IgD-negative memory B cell (primary cell): ENCODE measurements around the gene COX6B1. TPM values are rescaled to one million over a fixed set of nuclear protein-coding genes. Genes with fewer than 3 reads are reported as not detected.

ENCODE experiments used
- H3K27ac Mint-ChIP-seq, 3 donors: one replicate each; pipeline ENCODE4 v1.8.0; 2020 to 2022; ENCODE audit warnings: mild to moderate bottlenecking in 3 of 3, mixed read lengths in 3 of 3, moderate library complexity in 1 of 3
- H3K27me3 Mint-ChIP-seq: one replicate; pipeline ENCODE4 v1.8.0; 2021; ENCODE audit warnings: mixed read lengths
- H3K36me3 Mint-ChIP-seq: one replicate; pipeline ENCODE4 v1.8.0; 2020; ENCODE audit warnings: mild to moderate bottlenecking, mixed read lengths
- H3K4me1 Mint-ChIP-seq, 3 donors: one replicate each; pipeline ENCODE4 v1.8.0; 2020 to 2022; ENCODE audit warnings: mixed read lengths in 3 of 3, mild to moderate bottlenecking in 1 of 3
- H3K4me3 Mint-ChIP-seq, 4 donors: one replicate each; pipeline ENCODE4 v1.8.0; 2020 to 2022; ENCODE audit warnings: mild to moderate bottlenecking in 4 of 4, mixed read lengths in 4 of 4, moderate library complexity in 3 of 4
- H3K9me3 Mint-ChIP-seq, 3 donors: one replicate each; pipeline ENCODE4 v1.8.0; 2020 to 2021; ENCODE audit warnings: mixed read lengths in 3 of 3, mild to moderate bottlenecking in 1 of 3
- polyA plus RNA-seq: library from polyadenylated mRNA; unstranded; fragments of 300-500 nt; fragmentation: Illumina TruSeq; gene quantifications from one replicate; pipeline ENCODE4 v1.2.3, GENCODE V29; 2021

COX6B1 gene
- polyA plus RNA-seq, 1 donor from 2014 or later = 814 TPM

GRCh38 chr19:35702223-35703012 lies 54.3 kb downstream of the COX6B1 start:
- peak overlapping the region; percentile 57 to 92 (median 69) for H3K27ac Mint-ChIP-seq
- no peaks in the 10 kb centered on the region for H3K9me3 Mint-ChIP-seq
- no peaks in the 10 kb centered on the region for H3K27me3 Mint-ChIP-seq
- H3K4me1 Mint-ChIP-seq = peaks cover 4 to 6% (median 5%) of the 10 kb centered on the region in 3 donors
- H3K36me3 Mint-ChIP-seq = no peaks in the 10 kb centered on the region
- H3K4me3 Mint-ChIP-seq = peak overlapping the region; percentile 90 to 99 (median 96)

GRCh38 chr19:35703343-35703742 lies 55.2 kb downstream of the COX6B1 start:
- Mint-ChIP-seq H3K4me3 (peak overlapping the region in 3 of 4 donors; percentile 90 to 99 (median 93)), H3K27ac (peak overlapping the region in 1 of 3 donors; percentile 57), H3K4me1 (peaks cover 4 to 6% (median 5%) of the 10 kb centered on the region in 3 donors), H3K9me3 (no peaks in the 10 kb centered on the region), H3K36me3 (no peaks in the 10 kb centered on the region), H3K27me3 (no peaks in the 10 kb centered on the region)

GRCh38 chr19:35704218-35704617 lies 56.1 kb downstream of the COX6B1 start, which contains the start of gene ZBTB32:
Gene ZBTB32 (plus strand): TSS chr19:35704558. CDS start chr19:35714627, 10,069 bp downstream.
- H3K9me3 Mint-ChIP-seq = no peaks in the 10 kb centered on the region
- peak within 1 kb of the TSS in 1 of 3 donors; percentile 57 for H3K27ac Mint-ChIP-seq
- peak within 1 kb of the TSS in 2 of 4 donors; percentile 55 to 64 for H3K4me3 Mint-ChIP-seq
- H3K36me3 Mint-ChIP-seq = no peaks in the 10 kb centered on the region
- no peaks in the 10 kb centered on the region for H3K27me3 Mint-ChIP-seq
- peaks cover 4 to 6% (median 5%) of the 10 kb centered on the region in 3 donors for H3K4me1 Mint-ChIP-seq

Other genes starting within 250 kb of the COX6B1 start
- not detected for gene FFAR2, start 200.1 kb upstream of the COX6B1 start, polyA plus RNA-seq
- gene KRTDAP, start 157.9 kb upstream of the COX6B1 start, polyA plus RNA-seq = not detected
- 1.1 TPM for gene DMKN, start 134.7 kb upstream of the COX6B1 start, polyA plus RNA-seq
- gene SBSN, start 120.0 kb upstream of the COX6B1 start, polyA plus RNA-seq = not detected
- gene GAPDHS, start 114.9 kb upstream of the COX6B1 start, polyA plus RNA-seq = not detected
- gene TMEM147, start 102.7 kb upstream of the COX6B1 start, polyA plus RNA-seq = 146 TPM
- gene ATP4A, start 84.7 kb upstream of the COX6B1 start, polyA plus RNA-seq = not detected
- gene PMIS2, start 62.1 kb upstream of the COX6B1 start, polyA plus RNA-seq = not detected
- 11.4 TPM for gene HAUS5, start 35.6 kb upstream of the COX6B1 start, polyA plus RNA-seq
- 76.5 TPM for gene RBM42, start 19.3 kb upstream of the COX6B1 start, polyA plus RNA-seq
- 0.50 TPM for gene ETV2, start 6.6 kb upstream of the COX6B1 start, polyA plus RNA-seq
- gene UPK1A, start 18.2 kb downstream of the COX6B1 start, polyA plus RNA-seq = not detected
- 31.6 TPM for gene ZBTB32, start 56.2 kb downstream of the COX6B1 start, polyA plus RNA-seq
- 2.7 TPM for gene KMT2B, start 69.7 kb downstream of the COX6B1 start, polyA plus RNA-seq
- 140 TPM for gene IGFLR1, start 94.1 kb downstream of the COX6B1 start, polyA plus RNA-seq
- gene U2AF1L4, start 97.1 kb downstream of the COX6B1 start, polyA plus RNA-seq = 74.8 TPM
- gene PSENEN, start 97.3 kb downstream of the COX6B1 start, polyA plus RNA-seq = 85.0 TPM
- gene LIN37, start 100.3 kb downstream of the COX6B1 start, polyA plus RNA-seq = 8.2 TPM
- gene HSPB6, start 108.7 kb downstream of the COX6B1 start, polyA plus RNA-seq = not detected
- 7.3 TPM for gene PROSER3, start 109.9 kb downstream of the COX6B1 start, polyA plus RNA-seq
- not detected for gene ARHGAP33, start 127.2 kb downstream of the COX6B1 start, polyA plus RNA-seq
- not detected for gene PRODH2, start 164.5 kb downstream of the COX6B1 start, polyA plus RNA-seq
- gene NPHS1, start 204.2 kb downstream of the COX6B1 start, polyA plus RNA-seq = not detected
- not detected for gene KIRREL2, start 208.6 kb downstream of the COX6B1 start, polyA plus RNA-seq
- not detected for gene APLP1, start 220.3 kb downstream of the COX6B1 start, polyA plus RNA-seq